NCI-H460 (cell line): ENCODE measurements around the gene ELAVL4. TPM values are rescaled to one million over a fixed set of nuclear protein-coding genes. Genes with fewer than 3 reads are reported as not detected.
A peak's percentile ranks its signal among the peaks of the same experiment; 100 is the strongest.

ENCODE experiments used
- DNase-seq: peaks from one replicate; pipeline ENCODE4 v3.0.0-alpha.2; 2016; ENCODE audit warnings: low read depth; ENCODE audit errors: extremely low read depth
- polyA plus RNA-seq: library from polyadenylated mRNA; depleted of rRNA; stranded (reverse); fragments of >200 nt; gene quantifications from 2 replicates; pipeline ENCODE4 v1.2.3, GENCODE V29; 2014; cell fraction: nucleus; rRNA removed
- total RNA-seq: library from RNA; depleted of rRNA; stranded (reverse); fragments of >200 nt; shearing (Covaris generic); gene quantifications from 2 replicates; pipeline ENCODE4 v1.2.3, GENCODE V29; 2014; rRNA removed

ELAVL4 gene
- 0.10 and 0.17 TPM in 2 replicates for total RNA-seq
- polyA plus RNA-seq = not detected in 2 replicates

DNA sequence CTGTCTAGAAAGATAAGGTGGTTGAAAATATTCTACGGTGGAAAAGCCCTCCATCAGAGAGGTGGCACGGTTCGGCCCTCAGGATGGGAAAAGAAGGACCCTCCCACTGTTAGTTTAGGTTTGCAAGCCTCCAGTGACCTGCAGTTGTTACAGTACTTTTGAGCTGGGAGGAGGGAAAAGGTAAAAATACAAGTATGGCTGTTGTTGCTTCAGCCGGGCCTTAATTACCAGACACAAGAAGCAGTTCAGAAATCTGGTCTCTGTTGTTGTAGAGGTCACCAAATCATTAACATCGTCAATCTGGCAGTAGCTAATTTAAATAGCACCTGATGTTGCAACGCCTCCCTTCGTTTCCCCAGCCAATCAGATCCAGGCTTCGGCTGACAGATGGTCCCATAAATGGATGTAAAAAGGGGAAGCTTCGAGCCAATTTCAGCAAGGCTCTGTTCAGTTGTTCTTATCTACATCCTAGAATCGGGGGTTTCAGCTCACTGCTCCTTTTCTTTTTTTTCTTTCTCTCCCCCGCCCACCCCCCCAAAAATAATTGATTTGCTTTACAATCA, at the start of gene ELAVL4:
TSS of gene ELAVL4 (plus strand) at position 424 of the 563 bp plus-strand sequence. CDS start 270 bp downstream, outside the sequence.
- DNase-seq = no peak

DNA sequence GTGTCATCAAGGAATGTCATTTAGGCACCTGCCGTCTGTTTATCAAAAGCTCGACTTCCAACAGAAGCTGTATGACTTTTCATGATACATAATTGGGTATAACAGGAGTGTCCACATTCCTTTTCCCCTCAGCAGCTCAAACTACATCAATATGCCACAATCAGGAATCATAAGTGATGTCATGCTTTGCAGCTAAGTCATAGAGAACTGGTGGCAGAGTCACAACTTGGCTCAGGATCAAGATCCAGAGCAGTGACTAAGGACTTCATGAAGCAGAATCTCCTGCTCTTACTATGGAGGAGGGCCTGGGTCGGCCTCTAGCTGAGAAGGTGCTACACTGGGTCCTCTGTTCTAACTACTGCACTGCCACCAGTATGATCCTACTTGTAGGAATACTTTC, 48.4 kb upstream of the ELAVL4 start:
- peak; percentile 3 for DNase-seq

DNA sequence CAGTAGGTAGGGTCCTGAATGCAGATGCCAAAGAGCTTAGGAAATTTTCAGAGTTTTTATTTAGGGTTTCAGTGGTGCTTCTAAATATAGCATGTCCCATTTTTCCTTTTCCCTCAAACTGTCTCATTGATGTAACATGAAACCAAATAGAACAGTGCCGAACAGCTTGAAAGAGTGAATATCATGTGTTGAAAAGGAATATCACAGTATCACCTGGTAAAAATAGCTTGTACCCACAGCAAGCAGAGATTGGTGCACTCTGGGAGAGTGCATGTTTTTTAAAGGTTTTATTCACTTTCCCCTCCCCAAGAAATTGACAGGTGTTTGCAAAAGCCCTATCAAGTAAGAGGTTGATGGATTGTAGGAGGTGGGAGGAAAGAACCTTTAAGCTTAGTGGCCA, 41.9 kb upstream of the ELAVL4 start:
- no peak for DNase-seq

DNA sequence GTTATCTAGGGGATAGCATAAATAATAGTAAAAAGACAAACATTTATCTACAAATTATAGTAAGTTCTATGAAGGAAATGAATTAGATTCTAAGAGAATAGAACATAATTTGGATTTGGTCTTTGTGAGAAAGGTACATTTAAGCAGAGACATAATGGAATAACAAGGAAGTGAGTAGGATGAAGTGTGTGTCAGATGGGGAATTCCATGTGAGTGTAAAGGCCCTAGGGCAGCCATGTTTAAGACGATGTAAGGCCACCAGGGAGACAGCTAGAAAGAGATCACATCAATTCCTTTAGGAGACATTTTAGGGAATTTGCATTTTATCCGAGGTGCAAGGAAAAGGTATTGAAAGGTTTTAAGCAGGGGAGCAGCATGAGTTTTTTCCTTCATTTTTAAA, 33.8 kb upstream of the ELAVL4 start:
- no peak for DNase-seq

DNA sequence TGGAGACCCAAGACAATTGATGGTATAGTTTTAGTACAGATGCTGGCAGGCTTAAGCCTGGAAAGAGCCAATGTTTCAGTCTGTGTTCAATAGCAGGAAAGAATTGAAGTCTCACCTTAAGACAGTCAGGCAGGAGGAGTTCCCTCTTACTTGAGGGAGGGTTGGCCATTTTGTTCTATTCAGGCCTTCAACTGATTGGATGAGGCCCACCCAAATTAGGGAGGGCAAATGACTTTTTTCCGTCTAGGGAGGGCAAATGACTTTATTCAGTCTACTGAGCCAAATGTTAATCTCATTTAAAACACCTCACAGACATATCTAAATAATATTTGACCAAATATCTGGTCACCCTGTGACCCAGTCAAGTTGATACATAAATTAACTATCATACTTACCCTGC, 31.4 kb upstream of the ELAVL4 start:
- DNase-seq = no peak

DNA sequence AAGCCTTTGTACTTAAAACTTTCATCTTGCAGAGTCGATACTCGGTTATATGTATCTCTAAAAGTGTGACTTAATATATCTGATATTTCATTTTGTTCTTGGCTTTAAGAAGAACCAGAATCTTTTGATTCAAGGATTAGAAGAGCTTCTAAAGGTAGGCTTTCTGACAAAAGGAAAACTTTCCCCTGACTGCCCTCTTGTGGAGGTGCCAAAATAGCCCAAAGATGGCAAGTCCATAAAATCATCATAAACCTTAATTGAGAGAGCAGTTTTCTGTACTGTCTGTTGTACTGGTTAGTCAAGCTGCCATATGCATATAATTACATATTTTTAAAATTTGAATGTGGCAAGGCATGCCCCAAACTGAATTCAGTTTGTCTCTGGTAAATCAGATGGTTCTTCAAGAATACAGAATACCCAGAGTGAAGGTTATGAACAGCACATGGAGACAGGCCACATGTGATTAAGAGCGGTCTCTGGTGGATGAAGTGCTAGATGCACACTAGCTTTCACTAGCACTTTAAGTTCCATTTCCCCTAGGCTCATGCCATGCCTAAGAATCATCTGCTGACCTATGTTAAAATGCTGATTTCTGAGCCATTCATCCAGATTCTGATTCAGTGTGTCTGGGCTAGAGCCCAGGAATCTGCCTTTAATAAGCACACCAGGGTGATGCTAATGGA, 27.7 kb upstream of the ELAVL4 start:
- DNase-seq = peak; percentile 1

DNA sequence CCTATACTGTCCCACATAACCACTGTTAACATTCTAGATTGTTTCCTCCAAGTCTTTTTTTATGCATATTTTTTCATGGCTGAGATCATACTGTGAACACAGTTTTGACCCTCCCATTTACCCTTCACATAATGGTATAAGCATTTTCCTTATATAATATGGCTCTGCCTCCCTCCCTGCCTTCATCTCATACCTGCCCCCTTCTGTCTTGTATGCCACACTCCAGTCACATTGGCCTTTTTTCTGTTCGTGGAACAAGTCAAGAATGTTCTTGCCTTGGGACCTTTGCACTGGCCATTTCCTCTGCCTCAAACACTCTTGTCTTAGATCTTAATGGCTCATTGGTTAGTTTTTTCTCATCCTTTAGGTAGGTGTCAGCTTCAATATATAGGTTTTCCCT, 24.3 kb upstream of the ELAVL4 start:
- DNase-seq = no peak

DNA sequence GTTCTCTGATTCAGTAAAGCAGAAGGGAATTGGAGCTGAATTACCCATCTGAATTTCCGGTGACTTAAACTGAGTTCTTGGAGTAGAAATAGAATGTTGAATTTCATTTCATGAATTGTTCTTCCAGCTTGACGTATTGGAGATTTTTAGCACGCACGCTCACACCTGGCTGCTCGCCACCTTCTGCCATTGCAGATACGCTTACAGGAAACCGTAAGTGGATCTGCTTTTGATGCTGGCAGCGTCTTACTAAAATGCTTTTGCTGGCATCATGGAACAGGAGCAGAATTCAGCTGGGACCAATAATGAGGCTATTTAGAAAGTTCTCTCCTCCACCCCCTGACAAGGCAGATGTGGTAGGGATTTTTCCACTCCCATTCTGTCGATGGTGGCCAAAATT, 17.7 kb upstream of the ELAVL4 start:
- DNase-seq = no peak

DNA sequence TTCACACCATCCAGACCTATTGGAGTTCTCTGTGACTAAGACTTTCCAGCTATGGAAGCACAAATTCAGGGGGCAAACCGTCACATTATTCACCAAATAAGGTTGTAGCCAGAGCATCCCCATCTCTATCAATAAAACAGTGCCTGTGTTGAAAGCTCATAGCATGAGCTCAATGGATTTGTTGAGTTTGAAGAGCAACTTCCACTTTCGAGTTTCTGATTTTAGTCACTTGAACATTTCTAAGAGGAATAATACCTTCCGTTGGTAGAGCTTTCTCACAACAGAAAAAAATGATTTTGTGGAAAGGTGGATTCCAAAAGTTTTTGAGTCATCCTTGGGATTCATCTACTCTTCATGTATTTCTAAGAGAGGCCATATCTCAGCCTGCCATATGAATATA, 13.0 kb upstream of the ELAVL4 start:
- DNase-seq = no peak

DNA sequence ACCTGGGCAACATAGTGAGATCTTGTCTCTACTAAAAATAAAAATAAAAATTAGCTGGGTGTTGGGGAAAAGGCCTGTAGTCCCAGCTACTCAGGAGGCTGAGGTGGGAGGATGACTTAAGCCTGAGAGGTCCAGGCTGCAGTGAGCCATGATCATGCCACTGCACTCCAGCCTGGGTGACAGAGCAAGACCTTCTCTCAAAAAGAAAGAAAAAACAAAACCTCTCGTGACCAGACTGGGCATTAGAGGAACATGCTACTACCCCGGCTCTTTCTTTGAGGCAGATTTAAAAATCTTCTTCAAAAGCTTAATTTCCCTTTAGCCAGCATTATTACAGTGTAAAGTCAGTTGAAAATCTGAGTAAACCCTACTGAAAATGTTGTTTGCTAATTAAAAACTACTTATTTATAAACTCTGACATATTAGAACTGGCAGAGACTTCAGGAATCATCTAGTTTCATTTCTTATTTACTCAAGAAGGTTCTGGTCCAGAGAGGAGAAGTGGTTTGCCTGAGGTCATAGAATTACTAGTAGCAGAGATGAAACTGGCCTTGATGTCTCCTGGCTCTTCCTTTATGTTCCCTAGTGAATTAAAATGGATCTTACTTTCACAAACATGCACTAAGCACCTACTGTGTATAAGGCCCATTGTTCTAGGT, 11.6 kb upstream of the ELAVL4 start:
- DNase-seq = no peak

DNA sequence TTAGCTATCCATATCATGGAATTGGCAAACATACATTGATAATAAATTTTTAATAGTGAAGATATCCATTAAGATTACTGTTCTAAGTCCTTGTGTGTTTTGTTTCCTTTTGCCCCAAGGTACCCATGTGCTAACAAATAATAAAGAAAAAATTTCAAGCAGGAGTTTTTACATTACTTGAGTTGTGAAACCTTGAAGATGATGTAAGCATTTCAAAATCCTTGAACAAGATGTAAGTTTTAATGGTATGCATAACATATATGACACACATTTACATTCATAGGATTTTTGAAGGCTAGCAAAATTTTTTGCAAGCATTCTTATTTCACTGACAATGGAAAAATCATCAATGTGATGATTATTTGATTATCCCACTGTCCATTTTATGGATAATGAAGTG, 10.9 kb upstream of the ELAVL4 start:
- no peak for DNase-seq

DNA sequence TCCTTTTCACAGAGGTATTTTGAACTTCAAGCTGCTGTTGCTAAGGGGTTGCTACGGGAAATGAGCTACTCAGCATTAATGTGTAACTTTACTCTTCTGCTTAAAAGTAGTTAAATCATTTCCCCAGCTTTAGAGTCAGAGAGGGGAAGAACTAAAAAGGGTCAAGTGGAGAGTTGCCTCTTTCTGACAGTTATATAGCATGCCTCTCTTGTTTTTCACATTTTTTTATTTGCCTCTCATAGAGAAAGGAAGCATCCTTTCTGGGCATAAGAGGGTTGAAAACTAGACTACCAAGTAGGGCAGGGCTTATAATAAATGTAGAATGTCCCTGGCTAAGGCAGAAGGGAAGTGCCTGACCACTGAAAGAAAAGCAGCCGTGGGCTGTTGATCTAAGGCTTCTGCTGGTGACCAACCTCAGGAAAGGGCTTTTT, 10.1 kb upstream of the ELAVL4 start:
- DNase-seq = no peak

DNA sequence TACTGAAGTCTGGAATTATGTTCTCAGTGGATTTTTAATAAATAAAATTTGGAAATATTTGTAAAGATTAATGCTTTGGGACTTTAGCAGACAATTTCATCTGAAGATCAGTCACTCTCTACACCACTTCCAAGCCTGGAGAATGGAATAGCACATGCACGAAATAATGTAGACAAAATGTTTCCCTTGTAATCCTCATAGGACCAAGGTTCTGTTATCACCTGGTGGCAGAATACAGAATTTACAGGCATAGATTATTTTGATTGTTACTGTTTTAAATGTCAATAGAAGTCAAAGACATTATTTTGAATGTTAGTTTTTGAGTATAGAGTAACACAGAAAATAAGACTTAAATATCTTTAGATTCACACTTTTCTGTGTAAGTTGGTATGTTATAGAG, 9.1 kb upstream of the ELAVL4 start:
- DNase-seq = no peak

DNA sequence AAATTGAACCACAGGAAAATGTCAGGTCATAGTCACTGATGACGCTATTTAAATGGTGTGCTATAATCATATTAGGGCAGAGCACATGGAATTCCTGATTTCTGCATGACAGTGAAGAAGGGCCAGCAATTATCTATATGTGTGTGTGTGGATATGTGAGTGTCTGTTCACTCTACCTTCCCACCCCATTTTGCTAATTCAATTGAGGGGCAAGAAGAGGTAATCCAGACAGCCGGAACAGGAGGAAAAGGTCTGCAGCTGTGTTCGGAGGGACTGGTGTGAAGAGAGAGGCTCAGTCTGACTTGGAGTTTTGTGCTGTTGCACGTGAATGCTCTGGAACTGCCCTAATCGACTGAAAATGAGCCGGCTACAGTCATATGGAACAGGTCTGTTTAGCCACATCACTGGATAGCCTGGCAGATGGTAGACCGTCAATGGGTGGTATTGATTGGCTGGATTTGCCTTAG, 5.1 kb upstream of the ELAVL4 start:
- no peak for DNase-seq

DNA sequence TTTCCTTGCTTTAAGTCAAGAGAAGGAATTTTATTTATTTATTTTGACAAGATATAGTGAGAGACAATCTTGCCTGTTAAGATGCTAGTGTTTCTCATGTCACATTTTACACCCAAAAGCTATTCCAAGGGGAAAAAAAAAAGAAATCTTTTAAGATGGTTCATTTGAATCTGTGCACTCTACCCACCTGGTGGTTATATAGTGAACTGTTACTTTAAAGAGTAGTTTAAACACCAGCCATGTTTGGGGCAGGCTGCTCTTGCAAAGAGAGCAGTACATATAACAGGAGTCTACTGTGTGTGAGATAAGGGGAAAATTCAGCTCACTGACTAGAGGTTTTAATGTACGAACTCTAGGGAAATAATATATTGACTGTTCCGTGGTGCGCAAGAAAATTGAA, 3.3 kb upstream of the ELAVL4 start:
- DNase-seq = peak; percentile 2

DNA sequence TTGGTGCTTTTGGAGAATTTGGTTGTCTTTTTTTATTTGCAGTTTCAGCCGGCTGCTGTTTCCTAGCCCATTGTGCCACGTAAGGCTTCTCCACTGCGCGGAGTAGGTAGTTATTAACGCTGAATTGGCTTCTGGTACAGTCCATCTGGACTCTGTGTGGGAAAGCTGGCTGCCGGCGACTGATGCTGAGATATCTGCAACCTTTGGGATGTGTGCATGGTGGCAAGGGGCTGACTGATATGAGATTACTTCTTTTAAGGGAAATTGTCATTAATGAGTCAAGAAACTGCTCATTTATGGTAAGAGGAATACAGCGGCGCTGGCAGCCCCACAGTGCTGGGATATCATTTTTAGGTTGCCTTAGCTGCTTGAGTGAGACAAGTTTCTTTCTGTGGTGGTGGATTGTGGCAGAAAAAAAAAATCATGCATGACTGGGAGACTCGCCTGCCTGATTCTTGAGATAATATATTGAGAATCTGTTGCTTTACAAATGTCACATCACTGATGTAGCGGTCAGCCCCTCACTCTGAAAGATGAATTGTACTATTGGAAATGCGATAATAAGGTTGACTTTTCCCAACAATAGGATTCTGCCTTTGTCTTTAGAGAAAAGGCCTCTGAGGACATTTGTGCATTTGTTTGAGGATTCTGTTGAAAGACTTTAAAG, 2.5 kb upstream of the ELAVL4 start:
- no peak for DNase-seq

DNA sequence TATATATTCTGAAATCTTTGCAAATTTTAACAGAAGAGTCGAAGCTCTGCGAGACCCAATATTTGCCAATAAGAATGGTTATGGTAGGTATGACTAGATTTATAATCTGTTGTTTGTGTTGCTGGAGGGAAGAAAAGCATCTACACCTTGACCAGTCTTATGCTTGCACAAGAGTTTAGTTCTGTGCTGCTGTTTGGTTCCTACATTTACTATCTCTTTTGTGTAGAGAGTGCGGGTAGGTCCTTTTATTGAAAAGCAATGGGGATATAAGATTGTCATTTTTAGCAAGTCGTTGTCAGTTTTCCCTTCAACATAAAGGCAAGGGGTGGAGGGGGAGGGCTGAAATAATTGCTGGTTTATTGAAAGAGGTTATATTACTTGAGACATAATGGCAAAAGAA, 396 bp downstream of the ELAVL4 start:
- DNase-seq = no peak

DNA sequence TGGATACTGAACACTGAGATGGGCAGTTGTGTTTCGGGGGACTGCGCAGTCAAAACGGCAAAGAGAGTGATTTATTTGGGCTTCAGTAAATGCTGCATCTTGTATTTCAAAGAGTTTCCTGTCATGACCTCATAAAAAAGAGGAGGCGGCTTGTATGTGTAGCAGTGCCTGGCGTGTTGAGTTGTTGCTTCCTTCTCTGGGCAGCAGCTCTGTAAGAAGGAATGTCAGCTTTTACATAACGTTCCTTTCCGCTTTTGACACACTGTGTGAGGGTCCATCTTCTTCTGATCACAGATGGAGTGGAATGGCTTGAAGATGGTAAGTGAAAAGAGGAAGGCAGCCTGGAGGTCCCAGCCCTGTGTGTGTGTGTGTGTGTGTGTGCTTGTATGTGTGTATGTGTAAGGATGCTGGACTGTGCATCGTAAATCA, 941 bp downstream of the ELAVL4 start:
- DNase-seq = no peak

DNA sequence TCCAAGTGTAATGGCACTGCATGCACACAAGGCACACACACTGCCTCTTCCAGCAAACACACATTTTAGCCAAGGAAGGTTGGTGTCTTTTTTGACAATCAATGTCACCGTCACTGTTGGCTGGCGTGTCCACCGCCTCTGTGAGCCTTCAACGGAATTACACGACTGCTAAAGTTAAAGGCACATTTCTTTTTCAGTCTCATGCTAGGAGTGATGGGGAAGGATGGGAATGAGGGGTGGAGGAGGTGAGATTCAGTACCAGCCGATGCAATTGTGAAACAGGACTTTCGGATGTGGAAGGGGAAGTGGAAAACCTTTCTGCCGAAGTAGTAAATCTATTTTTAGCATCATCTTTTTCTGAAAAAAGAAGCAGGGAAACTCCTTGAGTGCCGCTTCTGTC, 1.4 kb downstream of the ELAVL4 start:
- DNase-seq = no peak

DNA sequence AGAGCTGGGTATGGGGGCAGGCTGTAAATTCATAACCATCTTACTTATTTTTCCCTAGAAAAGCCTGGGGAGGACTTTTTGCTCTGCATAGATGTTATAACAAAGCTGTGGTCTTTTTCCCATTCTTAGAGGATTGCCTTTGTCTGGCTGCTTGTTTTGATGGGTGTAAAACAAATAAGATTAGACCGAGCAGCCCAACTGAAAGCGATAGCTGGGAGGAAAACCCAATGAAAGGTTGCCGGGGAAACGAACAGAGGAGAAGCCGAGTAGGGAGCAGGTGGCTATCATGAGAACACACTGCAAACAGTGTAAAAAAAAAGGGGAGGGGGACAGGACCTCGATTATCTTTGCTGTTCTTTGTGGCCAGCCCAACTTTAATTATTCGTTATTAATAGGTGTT, 1.9 kb downstream of the ELAVL4 start:
- no peak for DNase-seq

DNA sequence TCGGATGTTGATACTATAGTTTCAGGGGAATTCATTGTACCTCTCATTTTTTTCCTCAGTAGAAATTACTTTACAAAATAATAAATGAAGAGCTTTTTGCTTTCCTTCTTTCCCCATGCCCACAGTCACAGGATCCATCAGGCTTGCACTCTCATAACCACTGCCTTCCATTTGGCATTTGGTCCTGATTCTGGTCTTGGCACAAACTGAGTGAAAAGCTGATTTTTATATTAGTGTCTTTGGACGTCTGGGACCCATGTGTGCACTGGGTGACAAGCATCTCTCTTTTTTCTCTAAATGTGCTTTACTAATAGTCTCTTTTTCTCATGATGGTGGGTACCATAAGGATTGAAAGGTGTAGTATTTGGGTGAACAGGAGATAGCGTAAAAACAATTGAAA, 2.8 kb downstream of the ELAVL4 start:
- no peak for DNase-seq
